GM12873 (cell line): ENCODE data around the gene PTRHD1.

ENCODE experiments used
- TF ChIP-seq, protein P1 (sequence below): IDR thresholded peaks from 2 replicates; pipeline ENCODE4 v1.5.1; 2012; ENCODE audit warnings: low read depth, mild to moderate bottlenecking, moderate library complexity, low read length, control low read depth; ENCODE audit not compliant: insufficient read depth; ENCODE audit errors: missing control alignments

PTRHD1 gene

GRCh38 chr2:24792542-24792873, 683 bp downstream of the PTRHD1 start:
- TF ChIP-seq, protein P1, sequence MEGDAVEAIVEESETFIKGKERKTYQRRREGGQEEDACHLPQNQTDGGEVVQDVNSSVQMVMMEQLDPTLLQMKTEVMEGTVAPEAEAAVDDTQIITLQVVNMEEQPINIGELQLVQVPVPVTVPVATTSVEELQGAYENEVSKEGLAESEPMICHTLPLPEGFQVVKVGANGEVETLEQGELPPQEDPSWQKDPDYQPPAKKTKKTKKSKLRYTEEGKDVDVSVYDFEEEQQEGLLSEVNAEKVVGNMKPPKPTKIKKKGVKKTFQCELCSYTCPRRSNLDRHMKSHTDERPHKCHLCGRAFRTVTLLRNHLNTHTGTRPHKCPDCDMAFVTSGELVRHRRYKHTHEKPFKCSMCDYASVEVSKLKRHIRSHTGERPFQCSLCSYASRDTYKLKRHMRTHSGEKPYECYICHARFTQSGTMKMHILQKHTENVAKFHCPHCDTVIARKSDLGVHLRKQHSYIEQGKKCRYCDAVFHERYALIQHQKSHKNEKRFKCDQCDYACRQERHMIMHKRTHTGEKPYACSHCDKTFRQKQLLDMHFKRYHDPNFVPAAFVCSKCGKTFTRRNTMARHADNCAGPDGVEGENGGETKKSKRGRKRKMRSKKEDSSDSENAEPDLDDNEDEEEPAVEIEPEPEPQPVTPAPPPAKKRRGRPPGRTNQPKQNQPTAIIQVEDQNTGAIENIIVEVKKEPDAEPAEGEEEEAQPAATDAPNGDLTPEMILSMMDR: no peak

GRCh38 chr2:24791452-24791851, 1.7 kb downstream of the PTRHD1 start:
- TF ChIP-seq, protein P1: no peak

GRCh38 chr2:24788816-24789215, 4.4 kb downstream of the PTRHD1 start:
- TF ChIP-seq, protein P1: no peak

GRCh38 chr2:24787532-24787931, 5.7 kb downstream of the PTRHD1 start:
- TF ChIP-seq, protein P1: no peak

GRCh38 chr2:24785671-24786321, 7.4 kb downstream of the PTRHD1 start:
- TF ChIP-seq, protein P1: no peak

DNA sequence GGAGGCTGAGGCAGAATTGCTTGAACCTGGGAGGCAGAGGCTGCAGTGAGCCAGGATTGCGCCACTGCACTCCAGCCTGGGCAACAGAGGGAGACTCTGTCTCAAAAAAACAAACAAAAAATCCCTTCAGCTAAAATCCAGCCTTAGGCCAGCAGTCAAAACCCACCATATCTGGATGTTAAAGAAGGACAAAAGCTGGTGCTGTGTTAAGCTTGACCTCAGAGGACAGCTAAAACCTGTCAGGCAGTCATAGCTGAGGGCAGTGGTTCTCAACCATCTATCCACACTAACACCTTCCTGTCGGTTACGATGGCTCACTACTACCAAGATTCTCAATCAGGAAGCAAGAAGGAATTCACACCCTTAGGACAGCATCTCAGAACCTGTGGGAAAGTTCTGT, 9.6 kb downstream of the PTRHD1 start:
- TF ChIP-seq, protein P1: no peak

DNA sequence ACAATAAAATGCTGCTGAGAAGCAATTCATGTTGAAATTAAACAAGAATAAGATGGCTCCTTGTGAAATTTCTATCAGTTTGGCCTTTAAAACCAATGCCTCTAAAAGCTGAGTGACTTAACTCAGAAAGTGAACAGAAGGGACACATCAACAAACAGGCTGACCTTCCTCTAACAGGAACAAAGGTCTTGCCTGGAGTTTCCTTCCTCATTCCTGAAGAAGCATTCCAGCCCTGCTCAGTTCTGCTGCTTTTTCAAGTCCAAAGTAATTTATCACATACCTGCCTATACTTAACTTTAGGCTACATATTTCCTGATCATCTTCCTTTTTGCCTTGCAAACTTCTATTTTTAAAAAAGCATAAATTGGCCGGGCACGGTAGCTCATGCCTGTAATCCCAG, 14.1 kb downstream of the PTRHD1 start:
- TF ChIP-seq, protein P1: no peak
